DND-41 (cell line): Measurements from ENCODE around the gene BMF.

Source experiments
- EZH2 ChIP-seq: IDR thresholded peaks from 3 replicates; pipeline ENCODE4 v1.6.1; 2012; ENCODE audit warnings: borderline replicate concordance, low read depth, mild to moderate bottlenecking, moderate library complexity, low read length, inconsistent platforms; ENCODE audit not compliant: severe bottlenecking
- TF ChIP-seq, protein P1 (sequence below): IDR thresholded peaks from 2 replicates; pipeline ENCODE4 v1.5.1; 2012; ENCODE audit warnings: borderline replicate concordance, low read length, moderate library complexity, mild to moderate bottlenecking; ENCODE audit not compliant: poor library complexity, severe bottlenecking; ENCODE audit errors: extremely low read depth

DNA sequence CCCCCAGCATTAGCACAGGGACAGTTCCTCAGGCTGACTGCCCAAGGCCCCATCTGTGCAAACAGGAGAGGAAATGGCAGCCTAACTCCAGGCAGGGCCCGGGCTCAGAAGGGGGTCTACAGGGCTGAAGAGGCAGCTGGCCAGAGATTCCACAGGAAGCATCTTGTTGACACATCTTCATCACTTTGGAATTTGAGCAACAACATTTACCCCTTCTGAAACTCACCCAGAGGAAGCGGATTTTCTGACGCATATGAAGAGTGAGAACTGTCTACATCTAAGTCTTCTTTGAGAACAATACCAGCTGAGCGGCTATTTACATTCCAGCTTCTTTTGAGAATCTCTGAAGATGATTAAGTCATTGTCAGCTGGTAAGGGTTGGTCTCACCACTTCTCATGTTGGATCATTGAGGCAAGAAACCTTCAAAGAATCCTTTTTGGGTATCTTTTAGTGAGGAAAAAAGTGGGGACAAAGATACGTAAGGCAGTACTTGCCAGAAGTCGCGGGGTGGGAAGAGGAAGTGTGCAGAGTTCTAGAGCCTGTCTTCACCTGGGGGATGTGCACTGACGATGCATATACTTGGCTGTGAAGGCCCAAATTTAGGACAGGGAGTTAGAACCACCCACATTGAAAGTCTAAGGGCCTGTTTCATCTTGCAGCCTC, 44.3 kb downstream of the BMF start:
- TF ChIP-seq, protein P1, sequence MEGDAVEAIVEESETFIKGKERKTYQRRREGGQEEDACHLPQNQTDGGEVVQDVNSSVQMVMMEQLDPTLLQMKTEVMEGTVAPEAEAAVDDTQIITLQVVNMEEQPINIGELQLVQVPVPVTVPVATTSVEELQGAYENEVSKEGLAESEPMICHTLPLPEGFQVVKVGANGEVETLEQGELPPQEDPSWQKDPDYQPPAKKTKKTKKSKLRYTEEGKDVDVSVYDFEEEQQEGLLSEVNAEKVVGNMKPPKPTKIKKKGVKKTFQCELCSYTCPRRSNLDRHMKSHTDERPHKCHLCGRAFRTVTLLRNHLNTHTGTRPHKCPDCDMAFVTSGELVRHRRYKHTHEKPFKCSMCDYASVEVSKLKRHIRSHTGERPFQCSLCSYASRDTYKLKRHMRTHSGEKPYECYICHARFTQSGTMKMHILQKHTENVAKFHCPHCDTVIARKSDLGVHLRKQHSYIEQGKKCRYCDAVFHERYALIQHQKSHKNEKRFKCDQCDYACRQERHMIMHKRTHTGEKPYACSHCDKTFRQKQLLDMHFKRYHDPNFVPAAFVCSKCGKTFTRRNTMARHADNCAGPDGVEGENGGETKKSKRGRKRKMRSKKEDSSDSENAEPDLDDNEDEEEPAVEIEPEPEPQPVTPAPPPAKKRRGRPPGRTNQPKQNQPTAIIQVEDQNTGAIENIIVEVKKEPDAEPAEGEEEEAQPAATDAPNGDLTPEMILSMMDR = no peak
- no peak for TF ChIP-seq EZH2
